Stimulated activated CD4-positive, alpha-beta T cell treated with anti-CD3 and anti-CD28 coated beads, Interleukin-1b, Interleukin-23, amount 100 ng/mL, for 24 hours (primary cell): ENCODE measurements around the gene WDR73.
"Not testable (repeated sequence)": the region's sequence is repeated elsewhere in the genome, so short reads cannot be mapped to it uniquely, and the experiment has no call there.

ENCODE experiments used
- DNase-seq, 4 experiments: peaks; one replicate each; pipeline ENCODE4 v3.0.0-alpha.2; 2020; ENCODE audit warnings: low read depth in 4 of 4, low spot score in 1 of 4

The WDR73 gene

DNA sequence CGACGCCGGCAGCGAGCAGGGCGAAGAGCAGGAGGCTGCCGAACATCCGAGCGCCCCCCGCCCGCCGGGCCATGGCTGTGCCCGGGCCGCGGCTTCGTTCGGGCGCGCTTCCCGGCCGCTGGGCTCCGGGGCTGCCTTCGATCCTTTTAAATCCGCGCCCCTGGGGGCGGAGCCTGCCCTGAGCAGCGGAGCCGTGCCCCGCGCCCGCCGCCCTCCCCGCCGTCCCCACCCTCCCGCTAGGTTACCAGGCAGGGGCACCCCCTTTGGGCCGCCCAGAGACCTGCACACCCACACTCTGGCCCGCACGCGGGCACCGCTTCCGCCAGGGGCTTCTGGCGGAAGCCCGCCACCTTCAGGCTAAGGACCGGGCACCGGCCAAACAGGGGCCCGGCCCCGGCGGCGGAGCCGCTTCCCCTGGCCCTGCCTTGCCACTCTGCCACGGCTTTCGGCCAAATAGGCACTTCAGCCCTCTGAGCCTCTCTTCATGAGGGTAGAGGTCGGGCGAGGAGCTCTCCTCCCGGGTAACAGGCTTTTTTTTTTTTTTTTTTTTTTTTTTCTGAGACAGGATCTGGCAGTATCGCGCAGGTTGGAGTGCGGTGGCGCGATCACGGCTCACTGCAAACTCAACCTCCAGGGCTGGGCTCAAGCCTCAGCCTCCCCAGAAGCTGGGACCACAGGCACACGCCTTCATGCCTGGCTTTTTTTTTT is 4.2 kb upstream of the WDR73 start, which contains the start of gene NMB:
TSS of gene NMB (minus strand) at position 120 of the 708 bp plus-strand sequence. CDS start at position 73, 47 bp downstream.
- peak in 3 of 4 experiments; percentile 45 to 82 (median 76) for DNase-seq

DNA sequence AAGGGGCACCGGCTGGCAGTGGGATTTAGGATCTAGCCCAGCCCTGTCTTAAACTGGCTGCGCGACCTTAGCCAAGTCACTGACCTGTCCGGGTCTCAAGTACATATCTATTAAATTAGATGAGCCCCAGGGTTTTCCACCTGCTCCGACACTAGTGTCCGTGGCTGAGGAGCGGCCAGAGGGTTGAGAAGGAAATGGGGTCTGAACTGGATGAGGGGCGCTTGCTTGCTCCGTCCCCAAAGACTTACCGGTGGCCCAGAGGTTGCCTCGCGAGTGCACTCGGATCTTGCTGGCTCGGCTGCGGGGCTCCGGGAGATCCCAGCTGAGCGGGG is 3.6 kb upstream of the WDR73 start:
- no peak for DNase-seq

DNA sequence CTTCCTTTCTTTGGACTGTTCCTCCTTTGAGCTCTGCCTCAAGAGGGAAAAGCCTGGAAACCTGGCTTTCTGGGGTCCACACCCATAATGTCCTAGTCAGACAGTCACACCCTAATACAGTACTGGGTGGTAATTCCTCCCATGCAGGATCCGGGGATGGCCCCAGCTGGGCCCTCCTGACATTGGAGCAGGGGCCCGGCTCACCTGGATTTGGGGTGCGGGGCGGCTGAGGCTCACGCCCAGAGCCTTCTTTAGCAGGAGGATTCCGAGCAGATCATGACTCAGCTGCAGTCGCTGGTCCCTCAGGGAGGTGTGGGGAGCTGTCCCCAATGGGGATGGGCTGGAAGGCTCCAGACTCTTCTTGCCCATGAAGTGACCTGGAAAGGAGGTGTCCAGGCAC is 2.9 kb upstream of the WDR73 start:
- no peak for DNase-seq

DNA sequence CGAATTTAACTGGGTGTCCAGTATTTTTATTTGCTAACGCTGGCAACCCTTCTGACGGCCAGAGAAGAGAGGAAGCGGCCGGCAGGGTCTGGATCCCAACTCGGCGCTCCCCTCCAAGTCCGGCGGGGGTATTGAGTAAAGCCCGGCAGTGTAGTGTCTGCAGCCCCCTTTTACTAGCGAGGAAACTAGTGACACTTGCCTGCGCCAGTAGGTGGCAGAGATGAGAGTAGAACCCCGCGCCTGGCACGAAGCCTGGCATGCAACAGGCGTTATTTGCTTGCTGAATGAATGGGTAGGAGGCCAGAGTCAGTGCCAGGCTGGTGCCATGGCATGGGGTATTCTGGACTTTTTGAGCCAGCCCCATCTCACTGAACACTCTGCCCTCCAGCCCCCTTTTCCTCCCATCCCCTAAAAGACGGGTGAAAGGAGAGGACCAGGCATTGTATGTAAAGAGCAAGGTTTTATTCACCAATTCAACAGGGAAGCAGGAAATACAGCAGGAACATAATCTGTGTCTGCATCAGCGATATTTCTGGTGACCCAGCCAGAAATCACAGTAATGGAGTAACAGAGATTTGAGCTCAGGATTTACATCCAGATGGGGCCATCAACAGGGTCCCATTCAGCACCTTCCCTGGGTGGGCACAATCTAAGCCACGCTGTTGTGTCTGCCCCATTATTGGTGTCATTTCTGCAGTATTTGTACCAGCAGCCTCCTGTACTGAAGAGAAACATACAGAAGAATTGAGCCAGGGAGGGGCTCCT is 788 bp upstream of the WDR73 start:
- peak in 3 of 4 experiments; percentile 47 to 66 (median 61) for DNase-seq

DNA sequence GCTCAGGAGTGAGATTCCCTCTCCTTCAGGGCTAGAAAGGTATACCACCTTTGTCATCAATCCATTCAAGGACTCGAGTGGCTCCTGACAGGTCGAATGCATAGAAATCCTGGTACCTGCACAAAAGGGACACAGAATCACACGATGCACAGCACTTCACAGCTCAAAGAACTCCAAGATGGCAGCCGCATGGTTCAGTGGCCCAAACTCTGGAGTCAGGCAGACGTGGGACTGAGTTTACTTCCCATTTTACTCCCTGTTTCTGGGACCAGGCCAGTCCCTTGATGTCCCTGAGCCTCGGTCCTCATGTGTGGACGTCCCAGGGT is 536 bp downstream of the WDR73 start:
- DNase-seq, result no peak

DNA sequence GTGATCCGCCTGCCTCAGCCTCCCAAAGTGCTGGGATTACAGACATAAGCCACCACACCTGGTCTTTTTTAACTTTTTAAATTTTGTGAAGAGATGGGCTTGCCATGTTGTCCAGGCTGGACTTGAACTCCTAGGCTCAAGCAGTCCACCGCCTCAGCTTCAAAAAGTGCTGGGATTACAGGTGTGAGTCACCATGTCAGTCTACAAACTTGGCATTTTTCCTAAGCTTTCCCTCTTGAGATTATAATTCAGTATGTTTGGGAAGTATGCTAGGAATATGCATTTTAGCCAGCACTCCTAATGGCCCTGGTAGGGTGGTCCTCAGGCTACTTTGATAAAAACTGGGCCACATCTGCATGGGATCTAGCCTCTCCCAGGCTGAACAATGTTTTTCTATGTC is 4.4 kb downstream of the WDR73 start:
- DNase-seq, result no peak

DNA sequence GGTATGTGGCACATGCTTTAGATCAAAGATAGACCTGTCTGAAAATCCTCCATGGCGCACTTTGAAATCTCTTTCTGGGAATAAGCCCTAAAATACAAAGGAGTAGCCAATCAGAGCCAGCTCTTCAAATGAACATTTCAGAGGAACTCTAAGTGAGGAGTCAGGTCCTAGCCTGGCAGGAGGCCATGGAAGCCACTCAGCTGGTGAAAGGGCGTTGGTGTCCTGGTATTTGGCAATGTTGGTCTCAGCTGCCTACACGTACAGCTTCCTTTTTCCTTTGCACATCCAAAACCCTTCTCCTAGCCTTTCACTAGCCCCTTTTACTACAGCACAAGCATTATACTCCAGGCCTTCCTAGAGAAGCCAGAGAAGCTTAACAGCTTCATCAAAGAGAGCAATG is 5.5 kb downstream of the WDR73 start:
- no peak for DNase-seq

DNA sequence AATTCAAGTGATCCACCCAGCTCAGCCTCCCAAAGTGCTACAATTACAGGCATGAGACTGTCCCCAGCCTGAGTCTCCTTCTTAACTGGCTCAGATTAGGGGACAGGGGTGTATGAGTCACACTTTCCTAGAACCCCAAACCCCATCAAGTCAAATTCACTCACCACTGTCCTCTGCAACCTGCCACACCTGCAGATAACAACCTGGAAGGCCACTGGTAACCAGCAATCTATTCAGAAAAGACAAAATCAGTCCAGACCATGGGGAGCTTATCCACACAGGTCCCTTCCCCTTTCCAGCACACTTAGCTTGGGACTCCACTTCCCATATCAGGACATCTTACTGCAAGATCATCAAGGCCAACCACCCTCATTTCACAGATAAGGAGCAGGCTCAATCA is 6.4 kb downstream of the WDR73 start:
- DNase-seq, result no peak

DNA sequence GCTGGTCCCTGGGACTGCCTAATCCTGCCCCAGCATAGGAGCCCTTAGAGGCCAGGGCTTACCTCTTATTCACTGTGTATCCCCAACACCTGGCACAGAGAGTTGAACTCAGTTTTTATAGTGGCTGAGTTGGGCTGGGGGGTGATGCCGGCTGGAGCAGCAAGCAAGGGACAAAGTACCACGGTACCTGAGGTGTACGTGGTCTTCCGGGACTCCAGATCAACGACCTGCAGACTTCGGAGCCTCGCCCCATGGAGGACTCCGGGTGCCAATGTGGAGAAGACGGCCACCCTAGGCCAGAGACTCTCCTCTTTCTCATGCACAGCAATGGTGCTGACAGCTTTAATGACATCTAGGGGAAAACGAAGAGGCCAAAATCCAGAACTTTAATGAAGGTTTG is 8.1 kb downstream of the WDR73 start:
- DNase-seq, result no peak

DNA sequence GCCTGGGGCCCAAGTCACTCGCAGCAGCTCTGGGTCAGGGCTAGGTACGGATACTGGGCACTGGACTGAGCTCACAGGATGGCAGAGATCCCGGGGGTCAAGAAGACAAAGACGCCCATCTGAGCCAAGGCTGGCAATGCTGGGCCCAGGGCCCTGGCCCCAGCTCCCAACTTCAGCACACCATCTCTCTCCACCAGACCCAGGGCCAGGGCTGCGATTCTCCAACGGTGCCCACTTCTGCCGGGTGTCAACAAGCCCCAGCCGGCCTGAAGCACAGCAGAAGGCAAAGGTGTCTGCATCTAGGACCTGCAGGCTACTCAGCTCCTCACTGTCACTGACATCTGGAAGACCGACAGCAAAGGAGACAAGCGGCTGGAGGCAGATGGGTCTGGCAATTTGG is 8.6 kb downstream of the WDR73 start:
- DNase-seq, result no peak

DNA sequence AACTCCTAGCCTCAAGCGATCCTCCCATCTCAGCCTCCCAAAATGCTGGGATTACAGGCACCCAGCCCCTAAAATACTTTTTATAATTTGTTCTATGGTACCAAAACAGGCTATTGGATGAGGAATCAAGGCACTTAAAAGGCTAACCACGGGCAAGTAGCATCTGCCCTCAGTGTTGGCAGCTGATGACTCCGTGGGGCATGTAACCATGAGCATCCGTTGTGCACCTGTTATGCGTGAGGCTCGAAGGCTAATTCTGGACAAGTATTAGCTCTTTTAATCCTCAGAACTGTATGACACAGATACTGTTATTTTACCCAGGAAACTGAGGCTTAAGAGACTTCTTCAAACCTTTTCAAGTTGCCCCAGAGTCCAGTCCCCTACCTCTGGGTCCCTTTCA is 10.2 kb downstream of the WDR73 start:
- no peak for DNase-seq

DNA sequence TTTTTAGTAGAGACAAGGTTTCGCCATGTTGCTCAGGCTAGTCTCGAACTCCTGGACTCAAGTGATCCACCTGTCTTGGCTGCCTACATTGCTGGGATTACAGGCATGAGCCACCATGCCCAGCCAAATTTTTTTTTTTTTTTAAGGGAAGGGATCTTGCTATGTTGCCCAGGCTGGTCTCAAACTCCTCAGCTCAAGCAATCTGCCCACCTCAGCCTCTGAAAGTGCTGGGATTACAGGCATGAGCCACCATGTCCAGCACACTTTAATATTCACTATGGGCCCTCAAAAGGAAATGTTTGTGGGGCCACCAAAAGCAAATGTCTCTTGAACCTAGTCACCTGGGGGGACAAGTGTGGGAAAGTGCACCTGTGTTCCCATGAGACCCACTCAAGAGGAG is 11.4 kb downstream of the WDR73 start:
- not testable (repeated sequence) for DNase-seq

DNA sequence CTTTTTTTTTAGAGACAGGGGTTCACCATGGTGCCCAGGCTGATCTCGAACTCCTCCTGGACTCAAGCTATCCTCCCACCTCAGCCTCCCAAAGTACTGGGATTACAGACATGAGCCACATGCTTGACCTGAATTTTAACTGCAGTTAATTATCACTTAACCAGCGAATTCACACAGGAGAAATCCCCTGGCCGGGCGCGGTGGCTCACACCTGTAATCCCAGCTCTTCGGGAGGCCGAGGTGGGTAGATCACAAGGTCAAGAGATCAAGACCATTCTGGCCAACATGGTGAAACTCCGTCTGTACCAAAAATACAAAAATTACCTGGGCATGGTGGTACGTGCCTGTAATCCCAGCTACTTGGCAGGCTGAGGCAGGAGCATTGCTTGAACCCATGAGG is 12.2 kb downstream of the WDR73 start:
- DNase-seq, result not testable (repeated sequence)

DNA sequence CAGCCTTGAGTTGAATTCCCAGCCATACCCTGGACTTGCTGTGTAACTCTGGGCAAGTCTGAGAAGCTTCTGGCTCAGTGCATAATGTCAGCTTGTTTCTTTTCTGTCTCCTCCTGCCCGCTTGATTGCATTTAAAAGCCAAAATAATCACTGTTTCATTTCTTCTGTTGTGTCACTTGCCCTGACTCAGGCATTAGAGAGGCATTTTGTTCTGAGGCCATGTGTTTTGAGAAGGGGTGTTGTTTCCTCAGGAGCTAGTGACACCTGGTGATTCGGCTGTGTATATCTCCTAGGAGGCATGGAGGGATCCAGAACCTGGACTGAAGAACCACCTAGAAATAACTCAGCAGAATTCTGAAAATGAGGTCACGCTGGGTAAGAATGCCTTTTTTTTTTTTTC is 16.0 kb downstream of the WDR73 start:
- DNase-seq, result no peak

DNA sequence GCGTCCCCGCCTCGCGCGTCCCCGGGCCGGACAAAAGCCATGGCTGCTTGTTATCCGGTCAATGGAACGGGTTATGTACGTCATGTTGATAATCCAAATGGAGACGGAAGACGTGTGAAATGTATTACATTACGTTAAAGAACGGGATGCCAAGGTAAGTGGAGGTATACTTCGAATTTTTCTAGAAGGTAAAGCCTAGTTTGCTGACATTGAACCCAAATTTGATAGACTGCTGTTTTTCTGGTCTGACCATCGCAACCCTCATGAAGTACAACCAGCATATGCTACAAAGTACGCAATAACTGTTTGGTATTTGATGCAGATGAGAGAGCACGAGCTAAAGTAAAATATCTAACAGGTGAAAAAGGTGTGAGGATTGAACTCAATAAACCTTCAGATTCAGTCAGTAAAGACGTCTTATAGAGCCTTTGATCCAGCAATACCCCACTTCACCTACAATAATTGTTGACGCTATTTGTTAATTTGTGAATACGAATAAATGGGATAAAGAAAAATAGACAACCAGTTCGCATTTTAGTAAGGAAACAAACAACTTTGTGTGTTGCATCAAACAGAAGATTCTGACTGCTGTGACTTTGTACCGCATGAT is 19.8 kb downstream of the WDR73 start:
- DNase-seq, result no peak

DNA sequence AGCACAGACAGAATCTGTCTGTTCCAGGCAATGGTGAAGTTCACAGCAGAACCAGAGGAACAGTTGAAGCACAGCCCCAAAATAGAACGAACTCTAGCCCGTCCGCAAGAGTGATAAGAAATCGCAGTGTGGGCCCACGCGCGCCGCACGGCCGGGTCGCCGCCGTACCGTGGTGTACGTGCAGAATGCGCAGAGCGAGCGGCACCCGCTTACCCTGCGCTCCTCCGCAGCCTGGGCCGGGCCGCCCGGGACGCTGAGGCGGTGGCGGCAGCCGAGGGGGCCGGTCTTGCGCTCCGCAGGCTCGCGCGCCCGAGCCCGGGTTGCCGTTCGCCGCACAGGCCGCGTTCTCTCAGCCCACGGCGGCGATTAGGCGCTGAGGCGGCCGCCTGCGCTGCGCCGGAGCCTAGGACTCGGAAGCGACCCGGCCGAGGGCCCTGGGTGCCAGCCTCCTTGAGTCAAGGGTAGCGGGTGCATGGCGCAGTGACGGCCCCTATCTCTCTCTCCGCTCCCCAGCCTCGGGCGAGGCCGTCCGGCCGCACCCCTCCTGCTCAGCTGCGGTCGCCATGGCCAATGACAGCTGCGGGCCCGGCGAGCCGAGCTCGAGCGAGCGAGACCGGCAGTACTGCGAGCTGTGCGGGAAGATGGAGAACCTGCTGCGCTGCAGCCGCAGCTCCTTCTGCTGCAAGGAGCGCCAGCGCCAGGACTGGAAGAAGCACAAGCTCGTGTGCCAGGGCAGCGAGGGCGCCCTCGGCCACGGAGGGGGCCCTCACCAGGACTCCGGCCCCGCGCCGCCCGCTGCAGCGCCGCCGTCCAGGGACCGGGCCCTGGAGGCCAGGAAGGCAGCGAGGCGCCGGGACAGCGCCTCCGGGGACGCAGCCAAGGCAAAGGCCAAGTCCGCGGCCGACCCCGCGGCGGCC is 20.5 kb downstream of the WDR73 start:
- peak; percentile 32 to 52 (median 40) for DNase-seq

DNA sequence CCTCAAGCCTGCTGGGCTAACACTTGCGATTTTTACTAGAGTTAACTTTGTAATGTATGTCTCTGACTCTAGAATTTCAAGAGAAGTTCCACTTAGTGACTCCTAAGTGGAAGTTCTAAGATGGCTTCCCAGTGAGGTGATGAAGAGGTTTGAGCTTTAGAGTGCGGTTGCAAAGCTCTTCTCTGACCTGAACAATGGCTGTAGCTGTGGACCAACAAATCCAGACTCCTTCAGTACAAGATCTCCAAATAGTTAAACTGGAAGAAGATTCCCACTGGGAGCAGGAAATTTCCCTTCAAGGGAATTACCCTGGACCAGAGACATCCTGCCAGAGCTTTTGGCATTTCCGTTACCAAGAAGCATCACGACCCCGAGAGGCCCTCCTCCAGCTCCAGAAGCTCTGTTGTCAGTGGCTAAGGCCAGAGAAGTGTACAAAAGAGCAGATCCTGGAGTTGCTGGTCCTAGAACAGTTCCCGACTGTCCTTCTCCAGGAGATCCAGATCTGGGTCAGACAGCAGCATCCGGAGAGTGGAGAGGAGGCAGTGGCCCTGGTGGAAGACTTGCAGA is 22.3 kb downstream of the WDR73 start:
- DNase-seq, result no peak

DNA sequence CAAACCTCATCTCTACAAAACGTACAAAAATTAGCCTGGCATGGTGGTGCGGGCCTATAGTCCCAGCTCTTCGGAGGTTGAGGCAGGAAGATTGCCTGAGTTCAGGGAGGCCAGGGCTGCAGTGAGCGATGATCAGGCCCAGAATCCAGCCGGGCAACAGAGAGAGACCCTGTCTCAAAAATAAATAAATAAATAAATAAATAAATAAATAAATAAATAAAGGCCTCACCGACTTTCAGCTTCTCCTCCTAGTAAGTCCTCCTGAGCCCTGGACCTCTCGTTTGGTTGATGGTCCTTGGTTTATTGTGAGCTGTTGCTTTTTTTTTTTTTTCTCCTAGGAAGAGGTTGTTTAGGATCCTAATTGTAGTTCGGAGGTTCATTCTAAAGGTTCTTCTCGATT is 25.1 kb downstream of the WDR73 start:
- DNase-seq, result no peak

DNA sequence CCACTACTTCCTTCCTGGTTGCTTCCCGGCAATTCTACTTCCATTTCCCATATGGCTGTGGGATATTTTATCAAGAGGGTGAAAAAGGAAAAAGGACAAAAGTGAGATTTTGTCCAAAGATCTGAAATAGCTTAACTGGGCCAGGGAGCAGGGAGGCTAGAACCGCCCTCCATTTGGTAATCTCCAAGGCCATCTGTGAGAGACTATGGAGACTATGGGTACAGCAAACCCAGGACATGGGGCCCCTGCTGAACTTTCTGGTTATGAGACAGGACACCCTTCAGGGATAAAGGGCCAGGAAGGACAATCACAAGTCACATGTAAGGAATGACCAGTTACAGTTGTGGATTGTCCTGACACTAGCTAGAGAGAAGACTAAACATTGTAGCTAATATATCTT is 29.0 kb downstream of the WDR73 start:
- DNase-seq, result no peak

DNA sequence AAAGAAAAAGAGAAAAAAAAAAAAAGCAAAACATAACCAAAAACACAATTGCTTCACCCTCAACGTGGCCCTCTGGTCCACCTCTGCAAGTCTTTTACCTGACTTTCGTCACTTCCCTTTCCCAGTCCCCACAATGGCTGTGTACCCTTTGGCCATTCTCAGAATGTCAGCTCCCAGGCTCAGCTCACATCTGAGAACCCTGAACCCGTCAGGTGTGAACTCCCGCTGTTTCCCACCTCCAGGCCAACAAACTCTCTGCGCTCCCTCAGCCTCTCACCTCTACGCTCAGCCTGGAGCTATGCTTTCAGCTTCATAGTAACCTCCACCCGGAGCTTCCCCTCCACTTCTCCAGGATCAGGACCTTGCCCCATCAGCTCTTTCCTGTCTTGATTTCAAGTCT is 29.7 kb downstream of the WDR73 start:
- no peak for DNase-seq

DNA sequence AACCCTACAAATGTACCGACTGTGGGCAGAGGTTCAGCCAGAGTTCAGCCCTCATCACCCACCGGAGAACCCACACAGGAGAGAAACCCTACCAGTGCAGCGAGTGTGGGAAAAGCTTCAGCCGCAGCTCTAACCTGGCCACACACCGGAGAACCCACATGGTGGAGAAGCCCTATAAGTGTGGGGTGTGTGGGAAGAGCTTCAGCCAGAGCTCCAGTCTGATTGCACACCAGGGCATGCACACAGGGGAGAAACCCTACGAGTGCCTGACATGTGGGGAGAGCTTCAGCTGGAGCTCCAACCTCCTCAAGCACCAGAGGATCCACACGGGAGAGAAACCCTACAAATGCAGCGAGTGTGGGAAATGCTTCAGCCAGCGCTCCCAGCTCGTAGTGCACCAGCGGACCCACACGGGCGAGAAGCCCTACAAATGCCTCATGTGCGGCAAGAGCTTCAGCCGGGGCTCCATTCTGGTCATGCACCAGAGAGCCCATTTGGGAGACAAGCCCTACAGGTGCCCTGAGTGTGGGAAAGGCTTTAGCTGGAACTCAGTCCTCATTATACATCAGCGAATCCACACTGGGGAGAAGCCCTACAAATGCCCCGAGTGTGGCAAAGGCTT is 32.6 kb downstream of the WDR73 start:
- DNase-seq, result no peak
